Measurements from ENCODE around the gene TNK2.

DNA sequence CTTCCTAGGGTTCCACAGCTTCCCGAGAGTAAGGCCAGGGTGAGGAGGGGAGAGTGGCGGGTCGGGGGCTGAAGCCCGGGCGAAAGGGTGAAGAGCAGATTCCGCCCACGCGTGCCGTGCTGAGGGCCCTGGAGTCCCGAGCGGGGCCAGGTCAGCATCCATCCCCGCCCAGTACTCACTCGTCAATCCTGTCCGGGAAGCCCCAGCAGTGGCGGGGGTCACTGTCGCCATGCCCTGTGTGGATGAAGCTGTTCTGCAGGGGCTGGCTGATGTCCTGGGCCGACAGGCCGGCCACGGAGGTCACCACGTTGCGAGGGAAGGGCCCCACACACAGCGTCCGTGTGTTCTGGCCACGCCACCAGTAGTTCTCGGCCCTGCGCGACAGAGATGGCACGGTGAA lies 36.3 kb downstream of the TNK2 start:
- TF ChIP-seq CTCF (IDR thresholded peaks at IDR 0.05): no peak
- no peak for TF ChIP-seq POLR2A (IDR thresholded peaks at IDR 0.05)
